ENCODE results near the gene MYCBPAP.

MYCBPAP gene

GRCh38 chr17:50575581-50576210 lies 67.5 kb downstream of the MYCBPAP start:
- DNase-seq (ENCODE audit: low read depth): no peak

GRCh38 chr17:50576864-50577263 lies 68.6 kb downstream of the MYCBPAP start:
- DNase-seq (ENCODE audit: low read depth): no peak

GRCh38 chr17:50577451-50577954 lies 69.3 kb downstream of the MYCBPAP start:
- no peak for DNase-seq (ENCODE audit: low read depth)

- no peak for DNase-seq (ENCODE audit: low read depth)
Measured at GRCh38 chr17:50578173-50578572, 69.9 kb downstream of the MYCBPAP start.

GRCh38 chr17:50579399-50579798 lies 71.2 kb downstream of the MYCBPAP start:
- DNase-seq (ENCODE audit: low read depth): no peak

GRCh38 chr17:50580646-50581045 lies 72.4 kb downstream of the MYCBPAP start:
- no peak for DNase-seq (ENCODE audit: low read depth)

Measured in fibroblast of the conjunctiva (primary cell).